ENCODE results near the gene OGG1. TPM values are rescaled to one million over a fixed set of nuclear protein-coding genes. Genes with fewer than 3 reads are reported as not detected.
A peak's percentile ranks its signal among the peaks of the same experiment; 100 is the strongest.

The OGG1 gene
- polyA plus RNA-seq, 2 donors, result 7.7 to 9.0 TPM

DNA sequence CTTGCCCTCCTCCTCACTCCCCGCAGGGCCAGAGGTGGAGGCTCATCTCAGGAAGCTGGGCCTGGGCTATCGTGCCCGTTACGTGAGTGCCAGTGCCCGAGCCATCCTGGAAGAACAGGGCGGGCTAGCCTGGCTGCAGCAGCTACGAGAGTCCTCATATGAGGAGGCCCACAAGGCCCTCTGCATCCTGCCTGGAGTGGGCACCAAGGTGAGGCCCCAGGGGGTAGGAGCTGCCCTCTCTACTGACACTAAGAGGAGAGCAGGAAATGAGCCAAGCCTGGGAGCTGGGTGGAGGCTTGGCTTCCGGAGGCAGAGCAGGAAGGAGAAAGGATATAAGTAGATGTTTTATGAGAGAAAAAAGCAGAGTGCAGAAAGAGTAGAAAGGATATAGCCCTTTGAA lies 4.9 kb downstream of the OGG1 start:
- Histone ChIP-seq H3K27me3 (ENCODE audit: control insufficient read depth in 1 of 2, insufficient read depth in 2 of 2, low read length in 2 of 2) (no peaks in the 10 kb centered on the region), H3K27ac (ENCODE audit: low read depth in 2 of 2, low read length in 1 of 2) (peak overlapping the region in 1 of 2 donors; percentile 34), H3K9me3 (ENCODE audit: control insufficient read depth in 2 of 2, insufficient read depth in 1 of 2, low read depth in 1 of 2, low read length in 1 of 2) (no peaks in the 10 kb centered on the region), H3K36me3 (ENCODE audit: control insufficient read depth in 2 of 2, insufficient read depth in 2 of 2, low read length in 1 of 2) (peaks cover 3 to 17% of the 10 kb centered on the region in 2 donors), H3K4me1 (ENCODE audit: control insufficient read depth in 2 of 2, insufficient read depth in 2 of 2, low read length in 1 of 2) (peaks cover 0 to 15% of the 10 kb centered on the region in 2 donors), H3K4me3 (ENCODE audit: low read depth in 1 of 2, low read length in 2 of 2) (no peak overlapping the region)
- WGBS, 2 donors, result 63 to 69% methylated on average over 8 of the region's 8 CpGs

DNA sequence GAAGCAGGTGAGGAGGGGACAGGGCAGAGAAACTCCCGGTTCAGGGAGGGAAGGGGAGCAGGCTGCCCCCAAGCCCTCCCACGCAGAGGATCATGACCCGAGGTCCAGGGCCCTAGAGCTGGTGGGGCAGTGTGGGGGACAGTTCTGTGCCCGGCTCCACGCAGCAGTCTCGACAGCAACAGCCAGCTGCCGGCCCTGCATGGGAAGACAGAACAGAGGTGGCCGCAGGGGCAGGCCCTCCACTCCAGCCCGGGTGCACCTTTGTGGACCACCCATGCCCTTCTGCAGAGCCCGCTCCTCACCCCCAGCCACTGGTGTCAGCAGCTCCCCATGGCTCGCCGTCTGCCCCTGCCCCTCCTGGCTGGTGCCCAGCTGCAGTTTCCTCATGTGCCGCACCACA lies 7.7 kb downstream of the OGG1 start:
- peaks cover 3 to 22% of the 10 kb centered on the region in 2 donors for H3K36me3 ChIP-seq (ENCODE audit: control insufficient read depth in 2 of 2, insufficient read depth in 2 of 2, low read length in 1 of 2)
- H3K27ac ChIP-seq (ENCODE audit: low read depth in 2 of 2, low read length in 1 of 2), result no peak overlapping the region
- 92 to 96% methylated on average over 11 to 13 of the region's 13 CpGs for WGBS, 2 donors
- H3K27me3 ChIP-seq (ENCODE audit: control insufficient read depth in 1 of 2, insufficient read depth in 2 of 2, low read length in 2 of 2), result no peaks in the 10 kb centered on the region
- no peak overlapping the region for H3K4me3 ChIP-seq (ENCODE audit: low read depth in 1 of 2, low read length in 2 of 2)
- peaks cover 2 to 4% of the 10 kb centered on the region in 2 donors for H3K4me1 ChIP-seq (ENCODE audit: control insufficient read depth in 2 of 2, insufficient read depth in 2 of 2, low read length in 1 of 2)
- H3K9me3 ChIP-seq (ENCODE audit: control insufficient read depth in 2 of 2, insufficient read depth in 1 of 2, low read depth in 1 of 2, low read length in 1 of 2), result no peaks in the 10 kb centered on the region

DNA sequence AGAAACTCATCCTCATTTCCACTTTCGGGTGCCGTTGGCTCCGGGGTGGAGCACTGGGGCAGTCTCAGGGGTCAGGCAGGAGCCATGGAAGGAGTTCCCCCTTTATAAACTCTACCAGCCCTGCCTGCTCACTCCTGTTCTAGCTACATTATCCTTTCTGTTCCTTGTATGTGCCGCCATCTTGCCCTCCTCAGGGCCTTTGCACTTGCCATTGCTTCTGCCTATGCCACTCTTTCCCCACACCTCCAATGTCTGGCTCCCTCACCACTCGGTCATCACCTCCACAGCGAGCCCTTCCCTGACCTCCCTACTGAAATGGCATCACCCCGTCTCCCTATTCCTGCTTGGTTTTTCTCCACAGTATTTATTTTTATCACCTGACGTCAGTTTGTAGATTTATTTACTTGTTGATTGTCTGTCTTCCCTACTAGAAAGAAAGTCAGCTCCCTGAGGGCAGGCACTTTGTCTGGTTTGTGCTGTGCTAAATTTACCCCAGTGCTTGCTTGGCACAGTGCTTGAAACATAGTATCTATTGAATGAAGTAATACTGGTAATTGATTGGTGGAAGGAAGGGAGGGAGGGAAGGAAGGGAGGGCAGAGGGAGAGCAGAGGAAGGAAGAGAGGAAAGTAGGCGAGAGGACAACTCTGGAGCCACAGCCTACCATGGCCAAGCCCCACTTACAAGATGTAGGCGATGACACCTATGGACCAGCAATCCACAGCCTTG lies 11.2 kb downstream of the OGG1 start:
- Histone ChIP-seq H3K4me1 (ENCODE audit: control insufficient read depth in 2 of 2, insufficient read depth in 2 of 2, low read length in 1 of 2) (peaks cover 2 to 3% of the 10 kb centered on the region in 2 donors), H3K27me3 (ENCODE audit: control insufficient read depth in 1 of 2, insufficient read depth in 2 of 2, low read length in 2 of 2) (no peaks in the 10 kb centered on the region), H3K4me3 (ENCODE audit: low read depth in 1 of 2, low read length in 2 of 2) (no peak overlapping the region), H3K36me3 (ENCODE audit: control insufficient read depth in 2 of 2, insufficient read depth in 2 of 2, low read length in 1 of 2) (peaks cover 3 to 28% of the 10 kb centered on the region in 2 donors), H3K27ac (ENCODE audit: low read depth in 2 of 2, low read length in 1 of 2) (no peak overlapping the region), H3K9me3 (ENCODE audit: control insufficient read depth in 2 of 2, insufficient read depth in 1 of 2, low read depth in 1 of 2, low read length in 1 of 2) (no peaks in the 10 kb centered on the region)
- WGBS, 2 donors, result 96% methylated on average over 10 of the region's 10 CpGs

DNA sequence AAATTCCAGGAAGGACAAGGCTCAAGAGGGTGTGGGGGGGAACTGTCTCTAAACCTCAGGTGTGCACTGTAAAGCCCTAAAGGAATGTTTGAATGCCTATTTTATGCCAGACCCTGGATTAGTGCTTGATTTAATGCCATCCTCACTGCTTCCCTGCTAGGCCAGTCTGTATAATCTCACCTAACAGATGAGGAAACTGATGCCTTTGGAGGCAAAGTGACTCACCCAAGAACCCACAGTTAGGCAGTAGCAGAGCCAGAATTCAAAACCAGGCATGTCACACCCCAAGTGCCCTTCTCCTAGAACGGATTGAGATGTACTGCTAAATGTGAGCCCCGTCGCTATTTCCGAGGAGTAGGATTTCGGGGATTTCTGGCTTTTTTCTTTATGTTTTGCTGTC lies 12.2 kb downstream of the OGG1 start:
- WGBS, 2 donors, result 88 to 91% methylated on average over 5 of the region's 5 CpGs
- Histone ChIP-seq H3K36me3 (ENCODE audit: control insufficient read depth in 2 of 2, insufficient read depth in 2 of 2, low read length in 1 of 2) (peaks cover 3 to 21% of the 10 kb centered on the region in 2 donors), H3K9me3 (ENCODE audit: control insufficient read depth in 2 of 2, insufficient read depth in 1 of 2, low read depth in 1 of 2, low read length in 1 of 2) (no peaks in the 10 kb centered on the region), H3K27me3 (ENCODE audit: control insufficient read depth in 1 of 2, insufficient read depth in 2 of 2, low read length in 2 of 2) (no peaks in the 10 kb centered on the region), H3K27ac (ENCODE audit: low read depth in 2 of 2, low read length in 1 of 2) (no peak overlapping the region), H3K4me1 (ENCODE audit: control insufficient read depth in 2 of 2, insufficient read depth in 2 of 2, low read length in 1 of 2) (peaks cover 2 to 3% of the 10 kb centered on the region in 2 donors), H3K4me3 (ENCODE audit: low read depth in 1 of 2, low read length in 2 of 2) (no peak overlapping the region)

DNA sequence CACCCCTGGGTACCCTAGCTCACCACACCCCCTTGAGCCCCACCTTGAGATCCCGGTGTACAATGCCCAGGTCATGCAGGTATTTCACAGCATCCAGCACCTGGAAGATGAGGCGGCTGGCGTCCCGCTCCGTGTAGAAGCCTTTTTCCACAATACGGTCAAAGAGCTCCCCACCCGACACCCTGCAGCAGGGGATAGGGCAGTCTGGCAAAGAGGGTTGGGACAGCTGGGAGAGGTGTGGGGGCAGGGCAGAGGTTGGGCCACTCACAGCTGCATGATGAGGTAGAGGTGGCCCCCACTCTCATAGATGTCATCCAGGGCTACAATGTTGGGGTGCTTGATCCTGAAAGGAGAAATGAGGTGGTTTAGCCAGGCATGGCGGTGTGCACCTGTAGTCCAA lies 13.1 kb downstream of the OGG1 start:
- Histone ChIP-seq H3K4me1 (ENCODE audit: control insufficient read depth in 2 of 2, insufficient read depth in 2 of 2, low read length in 1 of 2) (peaks cover 2 to 3% of the 10 kb centered on the region in 2 donors), H3K27ac (ENCODE audit: low read depth in 2 of 2, low read length in 1 of 2) (no peak overlapping the region), H3K36me3 (ENCODE audit: control insufficient read depth in 2 of 2, insufficient read depth in 2 of 2, low read length in 1 of 2) (peaks cover 3 to 13% of the 10 kb centered on the region in 2 donors), H3K4me3 (ENCODE audit: low read depth in 1 of 2, low read length in 2 of 2) (no peak overlapping the region), H3K27me3 (ENCODE audit: control insufficient read depth in 1 of 2, insufficient read depth in 2 of 2, low read length in 2 of 2) (no peaks in the 10 kb centered on the region), H3K9me3 (ENCODE audit: control insufficient read depth in 2 of 2, insufficient read depth in 1 of 2, low read depth in 1 of 2, low read length in 1 of 2) (no peaks in the 10 kb centered on the region)
- 89 to 90% methylated on average over 8 of the region's 8 CpGs for WGBS, 2 donors

DNA sequence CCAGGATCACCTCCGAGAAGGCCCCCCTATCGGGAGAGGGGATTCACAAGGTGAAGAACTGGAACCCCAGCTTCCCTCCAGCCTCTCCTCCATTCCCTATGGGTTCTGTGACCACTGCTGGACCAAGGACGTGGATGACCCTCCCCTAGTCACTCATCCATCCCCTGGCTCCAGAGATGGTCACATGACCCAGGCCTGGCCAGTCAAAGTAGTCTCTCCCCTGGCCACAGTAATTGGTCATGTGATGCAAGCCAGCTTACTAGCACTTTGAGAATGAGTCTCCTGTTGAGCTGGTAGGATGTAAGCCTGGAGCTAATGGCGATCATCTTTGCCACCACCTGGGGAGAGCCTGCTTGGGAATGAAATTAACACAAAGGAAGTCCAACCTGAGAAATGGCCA lies 16.1 kb downstream of the OGG1 start:
- WGBS, 2 donors, result 89% methylated on average over 4 of the region's 4 CpGs
- H3K4me1 ChIP-seq (ENCODE audit: control insufficient read depth in 2 of 2, insufficient read depth in 2 of 2, low read length in 1 of 2), result peaks cover 2 to 12% of the 10 kb centered on the region in 2 donors
- no peaks in the 10 kb centered on the region for H3K9me3 ChIP-seq (ENCODE audit: control insufficient read depth in 2 of 2, insufficient read depth in 1 of 2, low read depth in 1 of 2, low read length in 1 of 2)
- no peaks in the 10 kb centered on the region for H3K27me3 ChIP-seq (ENCODE audit: control insufficient read depth in 1 of 2, insufficient read depth in 2 of 2, low read length in 2 of 2)
- H3K36me3 ChIP-seq (ENCODE audit: control insufficient read depth in 2 of 2, insufficient read depth in 2 of 2, low read length in 1 of 2), result peaks cover 0 to 9% of the 10 kb centered on the region in 2 donors
- H3K27ac ChIP-seq (ENCODE audit: low read depth in 2 of 2, low read length in 1 of 2), result no peak overlapping the region
- no peak overlapping the region for H3K4me3 ChIP-seq (ENCODE audit: low read depth in 1 of 2, low read length in 2 of 2)

DNA sequence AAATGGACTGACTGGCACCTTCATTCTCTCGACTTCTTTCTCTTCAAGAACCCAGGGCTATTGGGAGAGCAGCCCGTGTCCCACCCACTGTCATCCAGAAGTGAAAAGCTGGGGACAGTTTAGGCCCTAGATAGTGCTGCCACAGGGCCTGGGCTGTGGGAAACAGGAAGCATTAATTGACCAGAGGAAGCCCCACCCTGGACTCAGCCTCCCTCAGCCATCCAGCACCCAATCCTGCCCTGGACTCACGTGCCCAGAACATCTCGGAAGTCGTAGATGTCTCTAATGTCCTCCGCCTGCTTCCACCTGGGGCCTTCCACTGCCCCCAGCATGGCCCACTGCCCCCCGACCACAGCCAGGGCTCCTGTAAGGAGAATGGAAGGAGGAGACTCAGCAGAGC lies 17.7 kb downstream of the OGG1 start:
- 65 to 79% methylated on average over 7 of the region's 7 CpGs for WGBS, 2 donors
- H3K27ac ChIP-seq (ENCODE audit: low read depth in 2 of 2, low read length in 1 of 2), result peak overlapping the region in 1 of 2 donors; percentile 6
- no peak overlapping the region for H3K4me3 ChIP-seq (ENCODE audit: low read depth in 1 of 2, low read length in 2 of 2)
- peaks cover 0 to 5% of the 10 kb centered on the region in 2 donors for H3K36me3 ChIP-seq (ENCODE audit: control insufficient read depth in 2 of 2, insufficient read depth in 2 of 2, low read length in 1 of 2)
- no peaks in the 10 kb centered on the region for H3K9me3 ChIP-seq (ENCODE audit: control insufficient read depth in 2 of 2, insufficient read depth in 1 of 2, low read depth in 1 of 2, low read length in 1 of 2)
- no peaks in the 10 kb centered on the region for H3K27me3 ChIP-seq (ENCODE audit: control insufficient read depth in 1 of 2, insufficient read depth in 2 of 2, low read length in 2 of 2)
- H3K4me1 ChIP-seq (ENCODE audit: control insufficient read depth in 2 of 2, insufficient read depth in 2 of 2, low read length in 1 of 2), result peaks cover 0 to 12% of the 10 kb centered on the region in 2 donors

DNA sequence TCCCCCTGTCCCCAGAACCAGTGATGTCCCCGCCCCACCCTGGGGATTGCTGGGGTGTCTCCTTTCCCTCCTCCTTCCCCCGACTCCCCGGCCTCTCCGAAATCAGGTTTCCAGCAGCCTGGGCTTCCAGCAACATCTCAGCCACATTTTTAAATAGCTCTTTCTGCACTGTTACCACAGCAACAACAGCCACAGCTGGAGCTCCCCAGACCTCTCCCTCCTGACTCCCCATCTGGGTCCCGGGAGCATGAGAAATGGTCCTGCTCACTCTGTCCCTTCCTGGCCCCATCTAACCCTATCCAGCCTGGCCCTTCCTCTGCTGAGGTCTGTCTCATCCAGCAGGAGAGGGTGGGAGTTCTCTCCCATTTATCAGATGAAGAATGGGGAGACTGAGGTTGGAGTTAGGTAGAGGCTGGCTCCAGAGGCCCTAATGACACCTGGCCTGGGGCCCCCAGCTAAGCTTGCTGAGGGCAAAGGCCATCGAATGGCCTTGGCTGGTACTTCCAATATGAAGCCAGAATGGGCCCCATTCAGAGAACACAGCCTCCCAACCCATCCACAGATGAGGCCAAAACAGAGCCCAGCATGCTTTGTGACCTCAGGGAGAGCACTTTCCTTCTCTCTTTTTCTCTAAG lies 18.5 kb downstream of the OGG1 start:
- no peak overlapping the region for H3K4me3 ChIP-seq (ENCODE audit: low read depth in 1 of 2, low read length in 2 of 2)
- 65 to 73% methylated on average over 6 of the region's 6 CpGs for WGBS, 2 donors
- no peak overlapping the region for H3K27ac ChIP-seq (ENCODE audit: low read depth in 2 of 2, low read length in 1 of 2)
- peaks cover 0 to 8% of the 10 kb centered on the region in 2 donors for H3K4me1 ChIP-seq (ENCODE audit: control insufficient read depth in 2 of 2, insufficient read depth in 2 of 2, low read length in 1 of 2)
- H3K9me3 ChIP-seq (ENCODE audit: control insufficient read depth in 2 of 2, insufficient read depth in 1 of 2, low read depth in 1 of 2, low read length in 1 of 2), result no peaks in the 10 kb centered on the region
- H3K27me3 ChIP-seq (ENCODE audit: control insufficient read depth in 1 of 2, insufficient read depth in 2 of 2, low read length in 2 of 2), result no peaks in the 10 kb centered on the region
- H3K36me3 ChIP-seq (ENCODE audit: control insufficient read depth in 2 of 2, insufficient read depth in 2 of 2, low read length in 1 of 2), result no peaks in the 10 kb centered on the region

DNA sequence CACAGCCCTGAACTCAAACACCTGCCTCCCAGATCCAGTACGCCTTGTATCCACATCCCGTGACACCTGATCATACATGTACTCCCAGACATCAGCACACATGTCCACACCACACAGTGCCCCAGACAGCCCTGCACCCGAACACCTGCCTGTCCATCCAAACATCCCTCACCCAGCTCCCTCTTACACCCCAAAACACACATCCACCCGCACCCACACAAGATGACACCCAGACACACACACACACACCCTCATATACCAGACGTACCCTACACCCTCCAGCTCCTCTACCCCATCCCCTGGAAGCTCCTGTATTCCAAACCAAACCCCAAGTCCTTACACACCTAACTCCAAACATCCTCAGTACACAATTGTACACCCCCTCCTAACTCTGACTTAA lies 19.3 kb downstream of the OGG1 start:
- no peaks in the 10 kb centered on the region for H3K27me3 ChIP-seq (ENCODE audit: control insufficient read depth in 1 of 2, insufficient read depth in 2 of 2, low read length in 2 of 2)
- peak overlapping the region; percentile 55 to 59 for H3K4me3 ChIP-seq (ENCODE audit: low read depth in 1 of 2, low read length in 2 of 2)
- H3K36me3 ChIP-seq (ENCODE audit: control insufficient read depth in 2 of 2, insufficient read depth in 2 of 2, low read length in 1 of 2), result no peaks in the 10 kb centered on the region

More for the DNA sequence above, 19.3 kb downstream of the OGG1 start:
- 61 to 70% methylated on average over 5 of the region's 5 CpGs for WGBS, 2 donors
- peaks cover 0 to 8% of the 10 kb centered on the region in 2 donors for H3K4me1 ChIP-seq (ENCODE audit: control insufficient read depth in 2 of 2, insufficient read depth in 2 of 2, low read length in 1 of 2)
- no peaks in the 10 kb centered on the region for H3K9me3 ChIP-seq (ENCODE audit: control insufficient read depth in 2 of 2, insufficient read depth in 1 of 2, low read depth in 1 of 2, low read length in 1 of 2)
- peak overlapping the region in 1 of 2 donors; percentile 60 for H3K27ac ChIP-seq (ENCODE audit: low read depth in 2 of 2, low read length in 1 of 2)
